Measurements from ENCODE around the gene ITGA2. TPM values are rescaled to one million over a fixed set of nuclear protein-coding genes. Genes with fewer than 3 reads are reported as not detected.
"Not testable (repeated sequence)": the region's sequence is repeated elsewhere in the genome, so short reads cannot be mapped to it uniquely, and the experiment has no call there.

Gene ITGA2
- total RNA-seq, 1 experiment from 2014 or later: 30.1 TPM

DNA sequence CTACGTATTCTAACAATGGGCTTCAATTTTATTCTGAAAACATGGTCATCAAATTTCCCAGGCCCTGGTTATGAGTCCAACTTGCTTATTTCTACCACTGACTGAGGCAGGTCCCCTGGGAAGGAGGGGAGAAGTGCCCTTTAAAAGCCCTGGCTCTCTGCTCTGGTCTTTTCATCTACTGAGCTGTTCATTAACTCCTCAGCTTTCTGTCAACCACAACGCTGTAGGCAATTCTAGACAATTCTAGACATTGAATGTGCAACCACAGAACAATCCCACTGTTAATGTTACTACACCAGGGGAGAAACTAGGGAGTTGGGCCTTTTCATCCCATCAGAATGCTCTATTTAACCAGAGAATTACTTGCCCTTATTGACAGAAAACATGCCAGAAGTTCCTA lies 110.4 kb downstream of the ITGA2 start:
- DNase-seq (ENCODE audit: low read depth): no peak

DNA sequence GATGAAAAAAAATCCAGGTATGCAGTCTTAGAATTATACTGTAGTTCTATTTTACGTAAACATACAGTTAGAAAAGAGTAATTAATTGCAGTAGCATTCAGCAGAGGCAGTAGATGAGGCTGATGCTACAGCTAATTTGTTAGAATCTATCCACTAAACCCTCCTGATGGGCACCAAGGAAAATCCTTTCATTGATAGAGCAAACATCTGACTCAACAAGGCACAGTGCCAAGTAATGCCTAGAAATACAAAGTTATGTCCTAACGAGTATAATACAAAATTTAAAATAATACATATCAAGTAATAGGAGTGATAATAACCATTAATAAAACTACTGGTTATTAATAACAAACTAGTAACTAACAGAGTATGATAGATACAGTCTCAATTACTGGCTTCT lies 111.5 kb downstream of the ITGA2 start:
- DNase-seq (ENCODE audit: low read depth): no peak

DNA sequence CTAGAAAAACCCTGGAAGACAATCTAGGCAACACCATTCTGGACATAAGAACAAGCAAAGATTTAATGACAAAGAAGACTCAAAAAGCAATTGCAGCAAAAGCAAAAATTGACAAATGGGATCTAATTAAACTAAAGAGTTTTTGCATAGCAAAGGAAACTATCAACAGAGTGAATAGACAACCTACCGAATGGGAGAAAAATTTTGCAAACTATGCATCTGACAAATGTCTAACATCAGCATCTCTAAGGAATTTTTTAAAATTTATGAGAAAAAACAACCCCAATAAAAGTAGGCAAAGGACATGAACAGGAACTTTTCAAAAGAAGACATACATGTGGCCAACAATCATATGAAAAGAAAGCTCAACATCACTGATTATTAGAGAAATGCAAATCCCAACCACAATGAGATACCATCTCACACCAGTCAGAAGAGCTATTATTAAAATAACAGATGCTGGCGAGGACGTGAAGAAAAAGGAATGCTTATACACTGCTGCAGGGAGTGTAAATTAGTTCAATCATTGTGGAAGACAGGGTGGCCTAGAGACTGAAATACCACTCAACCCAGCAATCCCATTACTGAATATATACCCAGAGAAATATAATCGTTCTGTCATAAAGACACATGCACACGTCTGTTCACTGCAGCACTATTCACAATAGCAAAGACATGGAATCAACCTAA lies 116.6 kb downstream of the ITGA2 start:
- DNase-seq (ENCODE audit: low read depth): no peak

- no peak for DNase-seq (ENCODE audit: low read depth)
Measured at GRCh38 chr5:53109056-53109442, 119.9 kb downstream of the ITGA2 start.

GRCh38 chr5:53109443-53110127 lies 120.4 kb downstream of the ITGA2 start, which contains the start of gene MOCS2:
Gene MOCS2 (minus strand): TSS chr5:53109757. CDS start chr5:53107174, 2,583 bp downstream.
- peak; percentile 87 for DNase-seq (ENCODE audit: low read depth)

GRCh38 chr5:53110156-53110555 lies 121.0 kb downstream of the ITGA2 start:
- no peak for DNase-seq (ENCODE audit: low read depth)

DNA sequence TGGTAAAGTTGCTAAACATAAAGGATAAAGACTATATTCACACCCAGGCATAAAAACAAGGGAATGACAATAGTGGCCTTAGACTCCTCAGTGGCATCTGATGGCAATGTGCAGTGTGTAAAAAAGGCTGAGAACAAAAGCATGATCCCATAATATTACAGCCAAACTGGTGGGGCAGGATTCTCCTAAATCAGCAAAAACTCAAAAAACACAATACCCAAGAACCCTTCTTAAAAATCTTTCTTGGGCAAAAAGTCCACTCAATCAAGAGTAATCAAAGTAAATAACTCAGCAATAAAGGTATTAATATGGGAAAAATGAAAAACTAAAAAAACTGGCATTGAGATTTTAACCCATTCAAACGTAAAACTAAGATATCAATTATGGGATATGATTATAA lies 122.0 kb downstream of the ITGA2 start:
- no peak for DNase-seq (ENCODE audit: low read depth)

- not testable (repeated sequence) for DNase-seq (ENCODE audit: low read depth)
Measured at GRCh38 chr5:53112307-53112706, 123.2 kb downstream of the ITGA2 start.

GRCh38 chr5:53112909-53113308 lies 123.8 kb downstream of the ITGA2 start:
- DNase-seq (ENCODE audit: low read depth): no peak

DNA sequence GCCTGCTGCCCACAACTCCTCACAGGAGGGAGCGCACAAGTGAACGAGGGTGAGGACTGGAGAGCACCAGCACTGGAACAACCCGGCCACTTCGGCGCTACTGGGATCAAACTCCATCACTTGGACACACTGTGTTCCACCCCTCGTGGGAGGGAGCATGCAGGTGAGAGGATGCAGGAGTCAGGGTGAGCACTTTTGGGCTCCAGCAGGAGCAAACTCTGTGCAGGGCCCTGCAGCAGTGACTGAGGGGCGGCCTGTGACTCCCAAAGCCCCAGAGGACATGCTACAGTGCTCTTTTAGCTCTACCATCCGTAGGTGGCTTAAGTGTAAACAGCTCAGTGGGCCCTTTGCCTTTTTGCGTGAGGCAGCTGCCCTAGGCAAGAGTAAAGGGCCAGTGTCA lies 124.8 kb downstream of the ITGA2 start:
- no peak for DNase-seq (ENCODE audit: low read depth)

DNA sequence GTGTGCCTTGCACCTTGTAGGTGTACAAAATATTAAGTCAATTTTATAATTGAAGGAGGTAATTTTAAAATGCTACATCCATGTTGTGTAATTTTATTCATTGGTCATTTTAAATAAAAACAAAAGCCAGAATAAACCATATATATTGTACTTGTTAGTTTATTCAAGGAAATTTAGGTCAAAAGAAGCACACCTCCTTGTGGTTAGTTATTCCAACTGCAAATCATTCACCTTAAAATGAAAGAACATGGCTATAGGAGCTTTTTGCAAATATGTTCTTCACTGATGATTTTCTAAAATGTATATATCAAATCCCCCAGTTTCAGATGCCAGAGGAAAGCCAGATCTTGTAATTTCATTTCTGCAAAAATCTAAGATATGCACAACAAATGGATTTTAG lies 125.8 kb downstream of the ITGA2 start:
- peak; percentile 24 for DNase-seq (ENCODE audit: low read depth)

- no peak for DNase-seq (ENCODE audit: low read depth)
Measured at GRCh38 chr5:53116597-53116996, 127.4 kb downstream of the ITGA2 start.

GRCh38 chr5:53118879-53119278 lies 129.7 kb downstream of the ITGA2 start:
- DNase-seq (ENCODE audit: low read depth): no peak

DNA sequence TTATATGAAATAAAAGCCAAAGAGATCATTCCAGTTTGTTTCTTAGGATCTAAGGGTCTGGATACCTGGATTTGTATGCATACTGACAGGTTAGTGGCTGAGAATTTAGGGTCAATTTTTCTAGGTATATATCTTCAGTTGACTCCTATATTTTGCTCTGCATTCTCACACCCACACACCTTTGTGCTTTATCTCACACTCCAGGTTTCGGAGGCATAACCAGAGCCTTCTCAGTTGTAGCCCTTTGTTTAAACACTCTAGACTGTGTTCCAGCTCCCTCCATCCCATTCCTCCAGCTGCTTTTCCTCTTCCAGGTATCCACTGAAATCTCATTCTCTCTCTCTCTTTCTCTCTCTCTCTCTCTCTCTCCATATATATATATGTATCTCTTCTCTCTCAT lies 131.0 kb downstream of the ITGA2 start:
- DNase-seq (ENCODE audit: low read depth): no peak

DNA sequence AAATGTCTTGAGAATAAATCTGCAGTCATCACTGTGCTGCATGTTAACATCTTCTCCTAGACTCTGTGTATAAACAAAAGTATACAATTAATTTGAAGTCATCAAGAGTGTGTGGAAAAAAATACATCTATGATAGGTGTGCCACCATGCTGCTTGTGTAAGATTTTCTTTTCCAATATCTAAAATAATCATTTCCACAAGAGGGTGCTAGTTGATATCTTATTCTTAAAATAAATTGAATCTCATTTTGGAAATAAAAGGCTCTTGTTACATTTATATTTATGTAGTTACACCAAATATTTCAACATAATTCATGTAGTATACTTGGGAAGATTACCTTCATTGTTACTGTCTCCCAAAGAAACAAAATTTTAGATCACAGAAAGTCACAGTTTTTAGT lies 134.6 kb downstream of the ITGA2 start:
- DNase-seq (ENCODE audit: low read depth): peak; percentile 15

GRCh38 chr5:53126521-53126920 lies 137.4 kb downstream of the ITGA2 start:
- DNase-seq (ENCODE audit: low read depth): peak; percentile 73

DNA sequence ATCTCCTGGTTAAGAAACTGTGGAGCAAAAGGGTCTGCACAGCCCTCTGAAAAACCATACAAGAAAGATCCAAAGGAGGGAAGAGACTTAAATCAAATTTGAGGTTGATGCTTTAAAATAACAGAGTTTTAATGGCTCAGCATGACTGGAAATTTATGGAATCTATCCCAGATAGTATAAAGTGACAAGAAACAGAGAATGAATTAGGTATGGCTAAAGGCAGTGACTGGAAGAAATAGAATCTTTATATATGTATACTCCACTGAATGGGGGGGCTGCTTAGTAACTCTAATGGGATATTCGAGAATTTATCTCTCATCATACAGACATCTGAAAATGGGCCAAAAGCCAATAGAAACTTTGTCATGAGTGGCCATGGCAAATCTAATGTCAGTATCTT lies 138.0 kb downstream of the ITGA2 start:
- DNase-seq (ENCODE audit: low read depth): no peak

DNA sequence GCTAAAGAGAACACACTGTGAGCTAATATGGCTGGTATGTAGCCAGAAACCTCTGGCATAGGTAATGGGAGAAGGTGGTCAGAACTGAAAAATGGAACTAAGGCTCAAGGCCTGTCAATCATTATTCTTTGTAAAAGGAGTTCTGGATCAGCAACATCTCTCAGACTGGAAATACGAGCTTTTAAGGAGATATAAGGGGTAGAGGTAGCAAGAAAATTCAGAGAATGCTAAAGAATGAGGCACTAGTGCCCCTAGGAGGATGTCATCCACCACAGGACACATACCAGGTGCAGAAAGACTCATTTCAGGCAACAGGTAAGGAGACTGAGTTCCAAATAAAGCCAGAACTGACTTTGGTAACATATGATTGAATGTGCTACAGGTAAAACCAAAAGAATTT lies 139.3 kb downstream of the ITGA2 start:
- no peak for DNase-seq (ENCODE audit: low read depth)

- peak; percentile 34 for DNase-seq (ENCODE audit: low read depth)
Measured at GRCh38 chr5:53130266-53130665, 141.1 kb downstream of the ITGA2 start.

DNA sequence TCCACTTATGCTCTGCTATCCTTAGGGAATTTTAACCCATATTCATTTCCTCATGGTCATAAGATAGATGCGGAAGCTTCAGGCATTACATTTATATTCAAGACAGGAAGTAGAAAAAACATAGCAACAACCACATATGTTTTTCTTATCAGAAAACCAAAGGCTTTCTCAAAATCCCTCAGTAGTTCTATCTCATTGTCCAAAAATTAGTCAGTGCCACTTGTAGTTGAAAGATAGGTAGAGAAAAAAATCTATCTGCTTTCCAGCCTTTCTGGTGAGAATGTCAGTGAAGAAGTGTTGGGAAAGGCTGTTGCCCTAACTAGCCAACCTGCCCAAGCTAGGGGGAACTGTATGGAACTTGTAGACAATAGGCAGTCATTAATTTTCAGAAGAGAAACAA lies 143.9 kb downstream of the ITGA2 start:
- no peak for DNase-seq (ENCODE audit: low read depth)

All from M059J (cell line).